EH (cell line): ENCODE measurements around the gene GLI3.

ENCODE experiments used
- DNase-seq: peaks from one replicate; pipeline ENCODE4 v3.0.0-alpha.2; 2015; ENCODE audit warnings: low read depth

GLI3 gene

DNA sequence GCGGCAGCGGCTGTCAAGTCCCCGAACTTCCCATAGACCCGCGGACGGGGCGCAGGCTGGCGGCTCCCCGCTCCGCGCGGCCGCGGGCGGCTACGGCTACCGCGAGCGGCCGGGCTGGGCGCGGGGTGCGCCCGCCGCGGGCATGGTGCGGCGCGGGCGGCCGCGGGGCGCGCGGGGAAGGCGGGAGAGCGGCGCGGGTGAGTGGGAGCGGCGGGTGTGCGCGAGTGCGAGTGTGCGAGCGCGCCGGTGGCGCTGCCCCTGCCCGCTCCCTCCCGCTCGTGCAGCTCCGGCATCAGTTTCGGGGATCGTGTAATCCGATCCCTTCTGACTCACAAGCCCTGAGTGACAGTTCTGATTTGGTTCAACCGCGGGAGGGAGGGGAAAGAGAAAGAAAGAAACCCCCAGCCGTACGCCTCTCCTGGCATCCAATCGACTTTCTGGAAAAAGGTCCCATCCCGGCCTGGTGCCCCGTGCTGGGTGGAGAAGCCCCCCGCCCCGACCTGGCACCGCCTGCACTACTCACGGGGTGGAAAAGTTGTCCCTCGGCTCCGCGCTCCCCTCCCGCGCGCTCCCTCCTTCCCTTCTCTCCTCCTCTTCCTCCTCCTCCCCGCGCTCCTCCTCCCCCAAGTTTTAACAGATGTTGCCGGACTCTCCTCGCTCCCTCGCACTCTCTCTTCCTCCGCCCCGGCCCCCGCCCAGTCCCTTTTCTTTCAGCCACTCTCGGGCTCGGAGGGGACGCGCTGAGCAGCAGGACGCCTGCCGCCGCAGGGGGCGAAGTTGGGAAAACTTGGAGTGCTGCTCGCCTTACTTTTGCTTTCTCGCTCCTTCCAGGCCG lies at the start of gene GLI3:
Gene GLI3, minus strand, starts transcription at position 234 of the 835 bp plus-strand sequence. CDS start 13,956 bp downstream, outside the sequence.
- DNase-seq: peak; percentile 95

DNA sequence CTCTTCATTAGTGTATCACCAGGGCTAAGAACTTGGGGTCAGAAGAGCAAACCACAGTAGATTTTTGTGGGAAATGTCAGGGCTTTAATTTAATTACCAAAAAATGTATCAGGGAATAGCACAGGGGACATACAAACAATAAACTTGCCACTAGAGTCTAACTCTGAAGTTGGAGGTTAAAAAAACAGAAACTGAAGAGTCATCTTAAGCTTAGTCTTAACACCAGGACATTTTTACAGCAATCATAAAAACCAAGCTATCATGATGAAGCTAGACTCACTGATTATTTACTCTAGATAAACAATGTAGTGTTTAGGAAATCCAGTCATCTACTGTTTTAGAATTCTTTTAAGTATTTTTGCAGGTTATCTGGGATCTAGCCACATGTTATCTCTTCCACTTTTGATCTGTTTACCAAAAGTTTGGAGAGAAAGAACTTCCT lies 48.4 kb upstream of the GLI3 start:
- peak; percentile 65 for DNase-seq

DNA sequence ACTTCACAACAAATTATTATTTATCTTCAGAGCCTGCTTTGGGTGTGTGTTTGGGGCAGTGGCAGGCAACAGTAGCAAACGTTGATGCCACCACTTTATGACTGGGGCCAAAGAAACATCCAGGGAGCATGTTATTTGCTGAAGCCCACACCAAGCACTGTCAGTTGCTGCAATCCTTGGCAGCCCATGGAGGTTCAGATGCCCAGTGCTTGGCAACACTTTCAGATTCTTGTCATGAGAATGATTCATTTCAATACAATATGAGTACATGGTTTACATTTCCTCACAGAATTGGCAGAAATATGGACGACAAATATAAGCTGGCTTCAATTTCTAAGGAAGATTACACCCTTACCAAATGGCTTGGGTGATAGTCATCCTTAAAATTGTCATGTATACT lies 46.5 kb upstream of the GLI3 start:
- peak; percentile 9 for DNase-seq

DNA sequence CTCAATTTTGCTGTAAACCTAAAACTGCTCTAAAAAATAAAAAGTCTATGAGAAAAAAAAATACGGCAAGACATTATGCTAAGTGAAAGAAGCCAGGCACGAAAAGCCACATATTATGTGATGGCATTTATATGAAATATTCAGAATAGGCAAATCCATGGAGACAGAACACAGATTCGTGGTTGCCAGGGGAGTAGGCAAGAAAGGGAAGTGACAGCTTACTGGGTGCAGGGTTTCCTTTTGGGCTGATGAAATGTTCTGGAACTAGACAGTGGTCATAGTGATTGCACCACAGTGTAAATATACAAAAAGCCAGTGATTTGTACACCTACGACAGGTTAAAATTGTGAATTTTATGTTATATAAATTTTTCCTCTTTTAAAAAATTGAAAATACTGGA lies 41.3 kb upstream of the GLI3 start:
- no peak for DNase-seq

DNA sequence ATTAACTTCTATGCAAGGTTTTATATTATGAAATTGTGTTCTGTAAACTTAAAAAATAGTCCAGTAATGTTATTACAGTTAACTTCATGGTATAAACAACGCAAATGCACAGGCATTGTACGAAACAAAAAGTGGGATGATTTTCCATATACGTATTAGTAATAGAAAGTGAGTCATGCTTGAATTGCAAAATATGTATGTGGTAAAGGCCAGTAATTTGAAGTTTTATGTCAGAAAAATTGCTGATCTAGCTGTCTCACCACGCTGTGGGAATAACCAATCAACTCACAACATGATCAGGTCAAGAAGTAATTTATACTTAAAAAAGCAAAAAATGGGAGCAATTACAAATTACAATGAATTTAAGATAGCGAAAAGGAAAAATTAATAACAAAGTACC lies 37.0 kb upstream of the GLI3 start:
- no peak for DNase-seq

DNA sequence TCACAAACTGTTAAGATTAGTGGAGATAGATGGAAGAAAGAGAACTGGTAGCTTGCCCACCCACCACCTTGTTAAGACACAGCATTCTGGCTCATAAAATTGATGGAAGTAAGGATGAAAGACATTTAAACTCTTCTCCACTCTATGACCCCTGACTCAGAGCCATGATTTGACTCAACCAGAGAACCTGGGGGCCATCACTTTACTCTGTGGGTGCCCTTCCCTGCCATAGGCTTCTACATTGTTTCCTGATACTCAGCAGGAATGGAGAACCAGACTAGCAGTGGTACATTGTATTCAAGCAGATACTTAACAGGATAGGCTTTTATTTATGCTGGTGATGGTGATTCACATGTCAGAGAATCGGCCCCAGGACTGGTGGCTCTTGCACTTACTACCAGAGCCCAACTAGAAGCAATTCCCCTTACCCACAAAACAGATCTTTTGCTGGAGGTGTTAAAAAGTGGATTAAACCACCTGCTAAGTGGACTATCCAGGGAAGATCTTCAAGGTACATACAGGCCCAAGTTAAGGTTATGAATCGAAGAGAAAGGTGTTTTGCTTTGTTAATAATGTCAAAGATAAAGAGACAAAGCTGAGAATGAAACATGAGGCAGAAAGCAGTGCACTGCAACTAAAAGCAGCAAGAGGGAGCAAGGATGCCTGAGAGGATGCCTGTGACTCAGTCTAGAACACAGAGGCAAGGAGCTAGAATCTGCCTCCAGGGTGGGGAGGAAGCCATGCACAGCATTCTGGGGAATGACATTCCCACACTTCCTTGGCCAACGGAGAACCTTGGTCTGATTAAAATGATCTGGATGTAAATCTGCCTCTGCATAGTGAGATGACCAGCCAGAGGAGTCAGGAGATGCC lies 36.0 kb upstream of the GLI3 start:
- peak; percentile 85 for DNase-seq

DNA sequence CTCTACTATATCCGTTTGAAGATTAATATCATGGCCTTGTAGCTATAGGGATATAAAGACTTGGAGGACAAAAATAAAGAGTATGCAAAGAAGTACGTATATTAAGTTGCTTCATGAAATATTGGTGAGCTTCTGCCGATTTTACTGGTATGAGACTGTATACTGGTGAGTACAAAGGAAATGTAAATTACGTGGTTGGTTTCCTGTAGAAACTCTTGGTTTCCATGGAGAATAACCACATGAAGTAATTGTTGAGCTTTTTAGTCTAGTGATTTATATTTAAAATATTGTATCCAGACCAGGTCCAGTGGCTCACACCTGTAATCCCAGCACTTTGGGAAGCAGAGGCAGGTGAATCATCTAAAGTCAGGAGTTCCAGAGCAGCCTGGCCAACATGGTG lies 32.2 kb upstream of the GLI3 start:
- DNase-seq: no peak

DNA sequence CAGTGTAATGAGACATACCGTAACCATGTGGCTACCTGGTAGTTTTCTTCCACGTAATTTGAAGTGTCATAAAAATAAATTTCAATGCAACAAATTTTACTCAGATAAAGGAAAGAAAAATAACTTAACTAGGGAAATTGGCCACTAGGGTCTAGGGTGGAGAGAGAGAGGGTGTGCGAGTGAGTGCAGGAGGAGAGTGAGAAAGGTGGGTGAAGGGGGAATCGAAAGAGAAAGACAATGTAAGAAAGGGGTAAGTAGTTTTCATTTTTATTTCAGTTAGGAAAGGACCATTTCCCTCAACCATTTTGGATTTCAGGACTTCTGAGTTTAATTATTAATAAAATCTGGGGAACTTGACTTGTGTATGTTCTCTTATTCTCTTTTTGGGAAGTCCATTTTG lies 27.7 kb upstream of the GLI3 start:
- DNase-seq: no peak

DNA sequence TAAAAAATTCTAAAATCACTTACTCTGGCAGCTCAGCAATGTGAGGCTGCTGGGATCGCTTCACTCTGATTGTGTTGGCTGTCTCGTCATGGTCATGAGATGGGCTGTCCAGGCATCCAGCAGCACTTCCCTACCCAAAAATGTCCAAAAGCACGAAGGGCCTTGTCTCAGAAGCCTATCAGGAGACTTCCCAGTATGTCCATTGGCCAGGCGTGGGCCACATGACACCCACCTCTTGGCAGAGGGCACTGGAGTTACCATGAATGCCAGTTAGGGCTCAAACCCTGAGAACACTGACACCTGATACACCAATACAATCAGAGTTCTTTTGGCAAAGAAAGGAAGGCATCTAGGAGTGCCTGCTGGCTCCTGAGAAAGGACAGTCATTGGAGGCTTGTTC lies 27.0 kb upstream of the GLI3 start:
- no peak for DNase-seq

DNA sequence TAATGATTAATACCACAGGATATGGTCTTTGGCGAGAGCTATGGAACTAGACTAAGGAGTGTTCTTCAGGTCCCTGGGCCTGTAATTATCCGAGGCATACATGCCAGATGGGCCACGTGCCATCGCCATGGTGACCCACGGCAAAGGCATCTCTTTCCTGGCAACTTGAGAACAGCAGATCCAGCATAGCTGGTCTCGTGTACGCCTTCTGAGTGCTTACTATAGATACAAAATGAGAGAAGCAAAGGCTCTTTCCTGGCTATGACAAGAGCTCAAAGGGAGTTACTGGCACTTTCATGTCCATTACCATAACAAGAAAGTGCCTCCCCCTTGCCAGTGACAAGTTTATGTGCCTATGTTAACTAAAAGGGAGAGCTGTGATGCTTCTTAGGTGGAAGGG lies 26.0 kb upstream of the GLI3 start:
- peak; percentile 94 for DNase-seq

DNA sequence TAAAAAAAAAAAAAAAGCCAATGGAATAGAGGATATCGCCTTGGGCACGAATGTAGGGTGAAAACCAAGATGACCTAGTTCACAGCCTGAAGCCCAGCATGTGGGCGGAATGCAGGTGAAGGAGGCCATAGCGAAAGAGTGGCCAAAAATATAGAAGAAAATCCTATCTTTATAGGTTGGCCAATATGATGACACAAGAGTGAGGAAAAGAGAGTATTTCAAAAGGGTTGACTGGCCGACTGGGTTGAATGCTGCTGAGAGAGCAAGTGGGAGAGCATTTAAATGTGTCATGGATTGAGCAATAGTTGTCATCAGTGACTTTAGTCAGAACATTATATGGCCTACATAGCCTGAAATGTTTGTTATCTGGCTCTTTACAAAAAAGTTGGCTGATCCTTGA lies 17.2 kb upstream of the GLI3 start:
- DNase-seq: peak; percentile 65

DNA sequence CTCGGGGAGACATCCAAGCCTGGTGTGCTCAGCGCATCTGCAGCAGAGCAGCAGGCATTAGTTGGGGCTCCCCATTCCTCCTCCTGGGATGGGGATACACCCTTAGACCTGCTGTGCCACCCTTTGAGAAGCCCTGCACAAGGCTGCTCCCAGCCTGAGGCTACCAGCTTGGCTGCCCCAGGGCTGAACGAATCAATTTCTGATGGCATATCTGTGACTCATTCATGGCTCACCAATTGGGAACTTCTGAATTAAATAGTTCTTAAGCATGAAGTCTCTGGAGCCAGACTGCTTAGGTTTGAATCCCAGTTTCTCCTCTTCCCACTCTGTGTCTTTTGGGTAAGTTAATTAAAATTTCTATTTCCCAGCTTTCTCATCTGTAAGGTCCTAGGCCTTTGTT lies 16.3 kb upstream of the GLI3 start:
- DNase-seq: peak; percentile 35

DNA sequence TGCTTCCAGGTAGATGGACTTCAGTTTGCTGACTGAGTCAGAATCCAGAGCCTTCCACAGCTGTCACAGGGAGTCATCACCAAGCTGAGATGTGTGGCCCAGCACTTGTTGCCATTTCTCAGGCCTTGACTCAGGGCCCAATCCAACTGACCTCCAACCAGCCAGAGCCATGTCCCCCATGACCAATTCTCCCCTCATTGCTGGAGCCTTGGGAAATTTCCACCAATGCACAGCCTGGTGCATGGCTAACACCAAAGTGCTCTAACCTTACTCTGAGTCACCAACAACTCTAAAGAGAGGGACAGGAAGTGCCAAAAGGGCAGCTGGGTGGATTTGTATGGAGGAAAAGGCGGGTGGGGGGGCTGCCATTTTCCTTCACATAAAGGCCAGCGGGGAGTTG lies 13.4 kb upstream of the GLI3 start:
- peak; percentile 16 for DNase-seq

DNA sequence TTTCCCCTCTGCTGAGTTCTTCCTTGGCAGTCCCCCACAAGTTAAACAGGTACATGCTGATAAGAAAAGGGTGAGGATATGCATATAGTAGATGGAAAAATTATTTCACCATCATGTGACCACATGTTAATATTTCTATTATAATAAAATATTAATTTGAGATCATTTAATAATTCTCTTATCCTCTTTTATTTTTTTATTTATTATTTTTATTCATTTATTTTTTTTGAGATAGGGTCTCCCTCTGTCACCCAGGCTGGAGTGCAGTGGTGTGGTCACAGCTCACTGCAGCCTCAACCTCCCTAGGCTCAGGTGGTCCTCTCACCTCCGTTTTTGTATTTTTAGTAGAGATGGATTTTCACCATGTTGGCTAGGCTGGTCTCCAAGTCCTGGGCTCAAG lies 11.6 kb upstream of the GLI3 start:
- no peak for DNase-seq

DNA sequence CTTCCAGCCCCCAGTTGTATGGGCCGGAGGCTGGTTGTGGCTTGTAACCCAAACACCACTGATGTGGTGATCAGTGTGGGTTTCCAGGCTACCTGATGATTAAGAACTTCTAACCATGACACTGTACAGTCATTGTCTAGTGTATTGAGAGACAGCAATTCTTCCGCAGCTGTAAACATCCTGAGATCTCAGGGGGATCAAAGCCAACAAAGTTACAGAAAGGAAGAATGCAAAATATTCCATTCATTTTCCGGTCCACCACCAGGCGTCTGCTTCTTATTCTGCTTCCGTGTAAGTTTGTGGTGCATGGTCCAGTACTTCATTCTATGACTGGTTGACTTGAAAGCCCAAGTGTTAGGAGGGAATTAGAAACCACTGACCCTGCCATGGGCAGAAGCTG lies 10.3 kb upstream of the GLI3 start:
- peak; percentile 85 for DNase-seq

DNA sequence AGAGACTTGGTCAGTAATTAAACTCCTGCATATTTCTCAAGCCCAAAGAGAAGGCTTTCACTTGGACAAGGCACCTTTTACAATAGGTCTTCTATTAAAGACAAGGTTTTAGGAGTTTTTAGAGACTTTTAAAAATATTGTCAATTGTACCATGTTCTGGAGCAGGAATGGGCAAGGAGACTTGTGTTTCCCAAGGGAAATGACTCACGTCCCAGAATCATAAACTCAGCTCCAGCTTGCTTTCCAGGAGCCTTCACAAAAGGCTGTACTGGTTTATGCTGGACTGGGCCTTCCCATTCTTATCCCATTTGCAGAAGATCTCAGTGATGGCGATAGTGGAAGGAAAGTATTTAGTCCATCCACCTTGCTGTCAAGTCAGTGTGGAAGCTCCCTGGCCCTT lies 7.8 kb upstream of the GLI3 start:
- DNase-seq: peak; percentile 80

DNA sequence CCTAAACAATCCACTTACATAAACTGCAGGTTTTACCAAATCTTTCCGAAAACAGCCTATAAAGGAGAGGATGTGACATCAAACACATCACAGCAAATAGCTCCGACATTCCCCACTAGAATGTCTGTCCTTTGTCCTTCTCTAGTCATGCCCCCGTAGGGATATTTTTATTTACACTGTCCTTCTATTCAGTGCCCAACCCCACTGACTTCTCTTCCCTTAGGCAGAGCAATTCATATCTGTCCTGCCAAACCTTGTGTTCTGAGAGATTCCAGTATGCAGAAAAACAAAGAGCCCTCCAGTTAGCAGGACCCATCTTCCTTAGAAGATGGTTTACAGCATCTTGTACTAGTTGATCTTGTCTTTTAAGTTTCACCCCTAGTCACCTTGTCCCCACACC lies 5.4 kb upstream of the GLI3 start:
- DNase-seq: no peak

DNA sequence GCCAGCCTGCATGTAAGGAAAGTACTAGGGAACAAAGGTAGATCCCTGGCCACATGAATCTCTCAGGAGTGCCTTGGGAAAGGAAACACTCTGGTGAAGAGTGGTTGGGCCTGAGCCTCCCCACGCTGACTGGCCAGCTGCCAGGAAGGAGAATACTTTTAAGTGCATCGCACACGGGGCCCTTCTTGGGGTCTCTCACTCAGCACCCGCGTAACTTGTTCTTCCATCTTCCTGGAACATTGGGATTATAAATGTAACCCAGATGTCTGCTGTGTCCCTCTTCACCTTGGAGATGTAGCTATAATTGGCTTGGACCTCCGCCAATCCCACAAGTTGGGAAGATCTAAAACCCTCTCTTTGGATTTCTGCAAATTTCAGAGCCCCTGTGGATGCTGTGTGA lies 4.4 kb upstream of the GLI3 start:
- DNase-seq: no peak

DNA sequence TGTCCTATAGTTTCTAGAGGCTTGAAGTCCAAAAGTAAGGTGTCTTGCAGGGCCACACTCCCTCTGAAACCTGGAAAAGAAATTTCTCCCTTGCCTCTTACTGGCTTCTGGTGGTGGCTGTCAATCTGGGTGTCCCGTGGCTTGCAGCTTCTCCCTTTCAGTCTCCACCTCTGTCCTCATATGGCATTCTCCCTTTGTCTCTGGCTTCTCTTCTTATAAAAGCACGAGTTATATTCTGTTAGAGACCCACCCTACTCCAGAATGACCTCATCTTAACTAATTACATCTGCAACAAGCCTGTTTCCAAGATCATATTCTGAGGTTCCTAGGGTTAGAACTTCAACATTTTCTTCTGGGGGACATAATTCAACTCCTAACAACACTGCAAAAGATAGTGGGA lies 3.4 kb upstream of the GLI3 start:
- no peak for DNase-seq

DNA sequence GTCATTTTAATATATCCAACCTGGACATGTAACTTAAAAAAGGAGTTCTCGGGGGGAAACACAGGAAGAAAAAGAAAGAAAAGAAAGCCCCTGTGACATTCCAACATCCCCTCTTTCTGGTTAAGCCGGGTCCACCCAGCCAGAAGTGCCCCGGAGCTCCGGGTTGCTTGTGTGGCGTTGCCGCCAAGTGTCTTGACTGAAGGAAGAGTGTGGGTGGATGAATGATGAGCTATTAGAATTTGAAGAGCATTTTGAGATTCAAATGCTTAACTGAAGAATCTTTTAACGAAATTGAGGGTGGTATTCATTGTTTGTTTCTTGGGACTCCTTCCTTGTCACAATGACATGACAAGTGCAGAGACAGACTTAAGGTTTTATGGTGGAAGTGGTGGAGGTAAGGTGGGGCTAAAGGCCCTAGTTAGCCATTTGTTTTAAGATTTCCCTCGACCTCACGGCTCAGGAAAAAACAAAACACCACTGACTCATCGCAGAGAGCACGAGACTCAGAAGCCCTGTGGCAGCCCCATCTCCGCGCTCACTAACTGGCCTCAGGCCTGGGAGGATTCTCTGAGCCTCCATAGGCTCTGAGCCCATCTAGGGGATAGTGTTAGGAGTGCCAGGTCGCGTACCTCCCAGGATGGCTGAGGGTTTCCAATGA lies 1.8 kb upstream of the GLI3 start:
- DNase-seq: peak; percentile 79

DNA sequence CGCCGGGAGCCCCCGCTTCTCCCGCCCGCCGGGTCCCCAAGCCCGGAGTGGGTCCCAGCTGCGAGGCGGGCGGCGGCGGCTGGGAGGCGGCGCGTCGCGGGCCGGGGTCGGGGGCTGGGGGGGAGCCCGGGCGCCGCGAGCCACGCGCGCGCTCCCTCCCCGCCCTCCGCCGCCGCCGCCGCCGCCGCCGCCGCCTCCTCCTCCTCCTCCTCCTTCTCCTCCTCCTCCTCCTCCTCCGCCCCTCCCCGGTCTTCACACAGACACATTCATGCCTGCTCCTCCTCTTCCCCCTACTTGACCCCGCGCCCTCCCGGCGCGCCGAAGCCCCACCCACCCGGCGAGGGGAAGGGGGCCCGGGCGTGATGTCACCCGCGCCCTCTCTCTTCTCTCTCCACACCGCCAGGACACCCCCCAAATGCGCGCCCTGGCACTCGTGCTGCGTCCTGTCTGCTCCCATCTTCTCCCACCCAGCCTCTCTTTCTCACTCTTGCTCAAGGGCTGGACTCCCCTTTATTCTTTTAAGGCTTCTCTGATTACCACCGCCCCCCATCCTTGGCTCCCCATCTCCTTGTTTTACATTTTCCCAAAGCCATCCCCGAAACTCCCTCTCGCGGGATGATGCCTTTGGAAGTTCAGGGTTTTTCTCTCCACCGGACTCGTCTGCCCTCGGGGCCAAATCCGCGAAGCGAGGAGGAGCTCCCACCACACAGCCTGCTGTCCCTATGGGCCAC lies 967 bp upstream of the GLI3 start:
- peak; percentile 71 for DNase-seq
